Measurements from ENCODE around the gene EIF5AL1.
"Not testable (repeated sequence)": the region's sequence is repeated elsewhere in the genome, so short reads cannot be mapped to it uniquely, and the experiment has no call there.

The EIF5AL1 gene

GRCh38 chr10:79516532-79517205 lies 4.3 kb downstream of the EIF5AL1 start:
- DNase-seq: not testable (repeated sequence)

GRCh38 chr10:79517567-79517966 lies 5.2 kb downstream of the EIF5AL1 start:
- not testable (repeated sequence) for DNase-seq

- DNase-seq: not testable (repeated sequence)
Measured at GRCh38 chr10:79521751-79522150, 9.4 kb downstream of the EIF5AL1 start.

- not testable (repeated sequence) for DNase-seq
Measured at GRCh38 chr10:79522464-79522863, 10.1 kb downstream of the EIF5AL1 start.

- not testable (repeated sequence) for DNase-seq
Measured at GRCh38 chr10:79523157-79523853, 11.0 kb downstream of the EIF5AL1 start.

GRCh38 chr10:79525049-79525710 lies 12.8 kb downstream of the EIF5AL1 start:
- DNase-seq: not testable (repeated sequence)

- DNase-seq: not testable (repeated sequence)
Measured at GRCh38 chr10:79528261-79528660, 15.9 kb downstream of the EIF5AL1 start.

- DNase-seq: not testable (repeated sequence)
Measured at GRCh38 chr10:79533142-79533902, 21.0 kb downstream of the EIF5AL1 start.

- DNase-seq: not testable (repeated sequence)
Measured at GRCh38 chr10:79533903-79534175, 21.5 kb downstream of the EIF5AL1 start.

- DNase-seq: not testable (repeated sequence)
Measured at GRCh38 chr10:79538311-79538710, 26.0 kb downstream of the EIF5AL1 start.

GRCh38 chr10:79540930-79541329 lies 28.6 kb downstream of the EIF5AL1 start:
- DNase-seq: not testable (repeated sequence)

- DNase-seq: no peak
Measured at GRCh38 chr10:79542626-79543025, 30.3 kb downstream of the EIF5AL1 start.

GRCh38 chr10:79544408-79544807 lies 32.1 kb downstream of the EIF5AL1 start:
- DNase-seq: not testable (repeated sequence)

- not testable (repeated sequence) for DNase-seq
Measured at GRCh38 chr10:79544926-79545659, 32.8 kb downstream of the EIF5AL1 start.

GRCh38 chr10:79547128-79547527 lies 34.8 kb downstream of the EIF5AL1 start:
- DNase-seq: not testable (repeated sequence)

- DNase-seq: no peak
Measured at GRCh38 chr10:79547973-79548372, 35.6 kb downstream of the EIF5AL1 start.

GRCh38 chr10:79552143-79552542 lies 39.8 kb downstream of the EIF5AL1 start:
- DNase-seq: no peak

GRCh38 chr10:79555354-79556309 lies 43.3 kb downstream of the EIF5AL1 start:
- no peak for DNase-seq

GRCh38 chr10:79556961-79557360 lies 44.6 kb downstream of the EIF5AL1 start:
- DNase-seq: not testable (repeated sequence)

GRCh38 chr10:79559726-79560125 lies 47.4 kb downstream of the EIF5AL1 start:
- no peak for DNase-seq

- no peak for DNase-seq
Measured at GRCh38 chr10:79560160-79560709, 47.9 kb downstream of the EIF5AL1 start, which contains the start of gene SFTPA2. Gene SFTPA2, minus strand, starts transcription at chr10:79560407. Its CDS starts 924 bp downstream, at chr10:79559483.

All from CD4-positive, alpha-beta T cell treated with Interleukin-4 for 1 hour (primary cell).